Subcutaneous adipose tissue (tissue), 4 donors: ENCODE results near the gene CDH22. TPM values are rescaled to one million over a fixed set of nuclear protein-coding genes. Genes with fewer than 3 reads are reported as not detected.

Experiments
- total RNA-seq, 4 donors: library from RNA; depleted of rRNA; stranded (reverse); fragments of >200 nt; gene quantifications; one replicate each; pipeline ENCODE4 v1.1.0, GENCODE V29; 2016
- TF ChIP-seq, protein P1 (sequence below): fragments of 450-650 bp; IDR thresholded peaks from one replicate; pipeline ENCODE4 v1.5.1; 2016; ENCODE audit warnings: low read depth, mild to moderate bottlenecking, control low read depth, antibody characterized with exemption, moderate library complexity

Gene CDH22
- total RNA-seq, 4 donors from 2014 or later: not detected

DNA sequence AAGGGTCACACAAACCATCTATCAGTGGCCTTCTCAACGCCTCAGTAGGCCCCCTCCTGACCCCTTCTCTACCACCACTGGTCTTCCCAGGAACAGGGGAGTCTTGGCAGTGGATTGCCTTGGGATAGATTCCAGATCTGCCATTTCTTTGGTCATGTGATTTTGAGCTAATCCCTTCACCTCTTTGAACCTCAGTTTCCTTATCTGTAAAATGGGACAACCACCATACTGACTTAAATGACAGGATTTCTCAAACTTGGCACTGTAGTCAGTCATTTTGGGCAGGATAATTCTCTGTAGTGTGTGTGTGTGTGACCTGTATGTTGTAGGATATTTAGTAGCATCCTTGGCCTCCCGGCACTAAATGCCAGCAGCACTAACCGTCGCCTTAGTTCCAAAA, 89.1 kb downstream of the CDH22 start:
- TF ChIP-seq, protein P1, sequence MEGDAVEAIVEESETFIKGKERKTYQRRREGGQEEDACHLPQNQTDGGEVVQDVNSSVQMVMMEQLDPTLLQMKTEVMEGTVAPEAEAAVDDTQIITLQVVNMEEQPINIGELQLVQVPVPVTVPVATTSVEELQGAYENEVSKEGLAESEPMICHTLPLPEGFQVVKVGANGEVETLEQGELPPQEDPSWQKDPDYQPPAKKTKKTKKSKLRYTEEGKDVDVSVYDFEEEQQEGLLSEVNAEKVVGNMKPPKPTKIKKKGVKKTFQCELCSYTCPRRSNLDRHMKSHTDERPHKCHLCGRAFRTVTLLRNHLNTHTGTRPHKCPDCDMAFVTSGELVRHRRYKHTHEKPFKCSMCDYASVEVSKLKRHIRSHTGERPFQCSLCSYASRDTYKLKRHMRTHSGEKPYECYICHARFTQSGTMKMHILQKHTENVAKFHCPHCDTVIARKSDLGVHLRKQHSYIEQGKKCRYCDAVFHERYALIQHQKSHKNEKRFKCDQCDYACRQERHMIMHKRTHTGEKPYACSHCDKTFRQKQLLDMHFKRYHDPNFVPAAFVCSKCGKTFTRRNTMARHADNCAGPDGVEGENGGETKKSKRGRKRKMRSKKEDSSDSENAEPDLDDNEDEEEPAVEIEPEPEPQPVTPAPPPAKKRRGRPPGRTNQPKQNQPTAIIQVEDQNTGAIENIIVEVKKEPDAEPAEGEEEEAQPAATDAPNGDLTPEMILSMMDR: no peak

DNA sequence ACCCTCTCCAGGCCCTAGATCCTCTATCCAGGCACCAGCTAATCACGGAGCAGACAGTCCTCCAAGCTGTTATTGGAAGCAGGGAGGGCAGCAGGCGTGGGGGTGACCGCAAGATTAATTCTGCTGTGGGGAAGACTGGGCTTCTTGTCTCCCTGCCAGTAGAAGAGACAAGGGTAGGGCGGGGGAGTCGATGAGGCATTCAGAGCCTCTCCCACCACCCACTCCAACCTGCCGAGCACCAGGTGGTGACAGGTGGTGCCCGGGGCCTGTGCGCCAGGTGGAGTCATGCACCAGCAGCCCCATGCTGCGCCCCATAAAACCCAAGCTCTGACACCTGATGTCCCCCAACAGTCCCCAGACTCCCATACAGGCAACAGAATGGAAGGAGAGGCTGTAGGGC, 89.6 kb downstream of the CDH22 start:
- TF ChIP-seq, protein P1: no peak

DNA sequence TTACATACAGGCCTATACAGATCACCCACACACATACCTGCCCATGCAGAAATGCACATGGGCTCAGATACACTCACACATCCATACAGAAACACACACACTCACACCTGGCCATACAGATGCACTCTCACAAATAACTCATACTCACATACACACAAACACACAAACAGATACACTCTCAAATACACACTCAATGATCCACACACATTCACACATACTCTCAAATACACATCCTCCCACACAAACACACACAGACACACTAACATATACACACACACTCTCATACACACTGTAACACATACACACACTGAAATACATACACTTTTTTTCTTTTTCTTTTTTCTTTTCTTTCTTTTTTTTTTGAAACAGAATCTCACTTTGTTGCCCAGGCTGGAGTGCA, 90.7 kb downstream of the CDH22 start:
- TF ChIP-seq, protein P1: no peak

DNA sequence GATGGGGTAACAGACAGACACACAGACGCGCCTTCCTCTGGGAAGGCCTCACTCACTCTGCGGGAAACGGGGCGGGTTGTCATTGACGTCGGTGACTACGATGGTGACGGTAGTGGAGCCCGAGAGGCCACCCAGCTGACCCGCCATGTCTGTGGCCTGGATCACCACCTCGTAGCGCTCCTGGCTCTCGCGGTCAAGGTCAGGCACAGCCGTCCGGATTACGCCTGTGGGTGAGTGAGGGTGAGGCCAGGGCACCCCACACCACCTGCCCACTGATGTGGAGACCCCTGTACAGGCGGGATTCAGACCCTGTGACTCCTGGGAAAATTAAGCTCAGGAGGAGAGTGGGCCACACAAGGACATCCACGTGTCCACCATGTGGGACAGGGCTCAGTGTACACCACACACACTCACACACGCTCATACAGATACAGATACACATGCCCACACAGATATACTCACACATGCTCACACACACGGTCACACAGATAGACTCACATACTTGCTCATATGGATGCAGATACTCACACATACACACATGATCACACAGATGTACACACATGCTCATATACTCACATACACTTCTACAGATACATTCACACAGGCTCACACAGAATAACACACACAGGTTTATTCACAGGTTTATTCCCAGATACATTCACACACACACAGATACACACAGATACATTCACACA, 91.4 kb downstream of the CDH22 start:
- TF ChIP-seq, protein P1: no peak

DNA sequence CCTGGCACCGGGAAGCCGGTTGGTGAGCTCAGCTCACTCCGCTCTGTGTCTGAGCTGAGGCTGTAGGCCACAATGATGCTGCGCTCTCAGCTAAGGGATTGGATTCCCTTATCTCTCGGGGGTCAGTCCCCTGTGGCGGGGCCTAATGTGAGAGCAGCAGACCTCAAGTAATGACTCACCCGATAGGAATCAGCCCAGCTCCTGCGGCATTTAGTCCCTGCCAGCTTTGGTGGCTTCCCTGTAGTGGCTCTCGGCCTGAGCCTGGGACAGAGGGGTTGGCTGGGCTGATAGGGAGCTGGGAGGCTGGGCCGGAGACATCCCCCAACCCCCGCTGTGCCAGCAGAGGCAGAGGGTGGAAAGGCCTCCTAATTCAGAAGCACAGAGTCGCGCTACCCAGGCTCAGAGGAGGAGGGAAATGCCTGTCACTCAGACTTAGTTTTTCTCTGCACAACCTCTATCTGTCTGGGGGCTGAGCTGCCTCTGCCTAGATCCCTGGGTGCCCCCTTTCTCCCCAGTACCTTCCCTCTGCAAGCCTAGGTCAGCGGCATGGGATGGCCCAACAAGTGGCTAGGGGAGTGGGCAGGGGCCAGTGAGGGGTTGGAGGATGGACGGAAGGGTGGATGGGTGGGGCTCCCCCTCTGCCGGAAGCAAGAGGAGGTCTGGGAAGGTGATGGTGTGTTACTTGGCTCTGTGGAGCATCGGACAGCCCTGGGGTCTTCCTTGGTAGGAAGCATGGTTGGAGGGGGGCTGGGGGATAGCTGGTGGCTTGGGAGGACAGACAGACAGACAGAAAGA, 92.2 kb downstream of the CDH22 start:
- TF ChIP-seq, protein P1: no peak

DNA sequence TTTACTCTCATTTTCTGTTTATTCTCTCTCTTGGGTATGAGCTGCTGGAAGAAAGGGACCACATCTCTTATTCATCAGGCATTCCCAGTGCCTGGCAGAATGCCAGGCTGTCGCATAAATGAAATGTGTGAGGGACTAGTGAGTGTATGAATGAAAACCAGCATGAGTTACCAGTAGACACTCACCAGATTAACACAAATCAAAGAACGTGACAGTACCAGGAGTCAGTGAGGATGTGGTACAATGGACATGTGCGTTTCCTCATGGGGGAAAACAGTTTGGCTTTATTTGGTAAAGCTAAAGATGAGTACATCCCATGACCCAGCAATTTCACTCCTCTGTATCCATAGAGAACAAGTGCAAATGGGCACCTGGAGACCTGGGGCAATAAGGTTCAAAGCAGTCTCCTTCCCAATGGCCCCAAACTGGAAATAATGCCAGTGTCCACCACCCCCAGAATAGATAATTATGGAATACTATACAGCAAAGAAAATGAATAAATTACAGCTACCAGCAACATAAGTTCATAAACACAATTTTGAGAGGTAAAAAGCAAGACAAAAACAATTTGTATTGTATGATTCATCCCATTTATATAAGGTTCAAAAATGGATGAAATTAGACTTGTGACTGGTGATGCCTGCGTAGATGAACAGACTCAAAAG, 93.3 kb downstream of the CDH22 start:
- TF ChIP-seq, protein P1: no peak
